ENCODE measurements around the gene WBP2.

The WBP2 gene

GRCh38 chr17:75843577-75844529 is 11.3 kb downstream of the WBP2 start, which contains the start of gene UNC13D:
Gene UNC13D (minus strand): TSS chr17:75844404. CDS start chr17:75844337, 67 bp downstream.
- no peaks in the 10 kb centered on the region for H3K27me3 ChIP-seq (ENCODE audit: low read length)
- no peaks in the 10 kb centered on the region for H3K9me3 ChIP-seq (ENCODE audit: insufficient read depth, low read length)
- no peak within 1 kb of the TSS for H3K27ac ChIP-seq (ENCODE audit: low read depth, low read length)
- no peaks in the 10 kb centered on the region for H3K36me3 ChIP-seq (ENCODE audit: low read length)
- no peak within 1 kb of the TSS for H3K9ac ChIP-seq (ENCODE audit: low read length)
- H3K79me2 ChIP-seq (ENCODE audit: insufficient read depth, low read length) = no peaks in the 10 kb centered on the region
- no peaks in the 10 kb centered on the region for H4K20me1 ChIP-seq (ENCODE audit: low read depth, low read length)
- TF ChIP-seq CTCF (IDR thresholded peaks at IDR 0.05; ENCODE audit: insufficient read depth, low read length, poor library complexity, severe bottlenecking) (no peak), EZH2phosphoT487 (conservative IDR thresholded peaks at IDR 0.05; ENCODE audit: low read length) (no peak)
- no peaks in the 10 kb centered on the region for H3K9me2 ChIP-seq (replicated peaks; ENCODE audit: insufficient read depth, low read length)
- H3K4me3 ChIP-seq (ENCODE audit: insufficient read depth, low read length, poor library complexity, severe bottlenecking) = no peak within 1 kb of the TSS
- H2AFZ ChIP-seq (ENCODE audit: low read depth, low read length, severe bottlenecking) = no peak within 1 kb of the TSS
- no peaks in the 10 kb centered on the region for H3F3A ChIP-seq (ENCODE audit: insufficient read depth)
- H3K4me2 ChIP-seq (ENCODE audit: low read depth, low read length, poor library complexity, severe bottlenecking) = no peak within 1 kb of the TSS

- no peaks in the 10 kb centered on the region for H3K9me2 ChIP-seq (replicated peaks; ENCODE audit: insufficient read depth, low read length)
- H3K27me3 ChIP-seq (ENCODE audit: low read length) = no peaks in the 10 kb centered on the region
- H3F3A ChIP-seq (ENCODE audit: insufficient read depth) = no peaks in the 10 kb centered on the region
- no peaks in the 10 kb centered on the region for H3K79me2 ChIP-seq (ENCODE audit: insufficient read depth, low read length)
- no peaks in the 10 kb centered on the region for H3K36me3 ChIP-seq (ENCODE audit: low read length)
- H3K4me3 ChIP-seq (ENCODE audit: insufficient read depth, low read length, poor library complexity, severe bottlenecking) = no peak overlapping the region
- H3K27ac ChIP-seq (ENCODE audit: low read depth, low read length) = no peak overlapping the region
- no peaks in the 10 kb centered on the region for H4K20me1 ChIP-seq (ENCODE audit: low read depth, low read length)
- H3K9ac ChIP-seq (ENCODE audit: low read length) = no peak overlapping the region
- TF ChIP-seq CTCF (IDR thresholded peaks at IDR 0.05; ENCODE audit: insufficient read depth, low read length, poor library complexity, severe bottlenecking) = no peak
- TF ChIP-seq EZH2phosphoT487 (conservative IDR thresholded peaks at IDR 0.05; ENCODE audit: low read length) = no peak
- no peaks in the 10 kb centered on the region for H3K9me3 ChIP-seq (ENCODE audit: insufficient read depth, low read length)
- no peak overlapping the region for H2AFZ ChIP-seq (ENCODE audit: low read depth, low read length, severe bottlenecking)
- no peak overlapping the region for H3K4me2 ChIP-seq (ENCODE audit: low read depth, low read length, poor library complexity, severe bottlenecking)
Observed at GRCh38 chr17:75842963-75843576, 12.1 kb downstream of the WBP2 start.

GRCh38 chr17:75842411-75842810 is 12.7 kb downstream of the WBP2 start:
- no peak overlapping the region for H3K4me3 ChIP-seq (ENCODE audit: insufficient read depth, low read length, poor library complexity, severe bottlenecking)
- H4K20me1 ChIP-seq (ENCODE audit: low read depth, low read length) = no peaks in the 10 kb centered on the region
- TF ChIP-seq EZH2phosphoT487 (conservative IDR thresholded peaks at IDR 0.05; ENCODE audit: low read length) (no peak), CTCF (IDR thresholded peaks at IDR 0.05; ENCODE audit: insufficient read depth, low read length, poor library complexity, severe bottlenecking) (no peak)
- no peak overlapping the region for H3K9ac ChIP-seq (ENCODE audit: low read length)
- no peaks in the 10 kb centered on the region for H3K9me2 ChIP-seq (replicated peaks; ENCODE audit: insufficient read depth, low read length)
- H3F3A ChIP-seq (ENCODE audit: insufficient read depth) = no peaks in the 10 kb centered on the region
- no peaks in the 10 kb centered on the region for H3K79me2 ChIP-seq (ENCODE audit: insufficient read depth, low read length)
- H2AFZ ChIP-seq (ENCODE audit: low read depth, low read length, severe bottlenecking) = no peak overlapping the region
- no peaks in the 10 kb centered on the region for H3K9me3 ChIP-seq (ENCODE audit: insufficient read depth, low read length)
- H3K4me2 ChIP-seq (ENCODE audit: low read depth, low read length, poor library complexity, severe bottlenecking) = no peak overlapping the region
- no peak overlapping the region for H3K27ac ChIP-seq (ENCODE audit: low read depth, low read length)
- H3K27me3 ChIP-seq (ENCODE audit: low read length) = no peaks in the 10 kb centered on the region
- H3K36me3 ChIP-seq (ENCODE audit: low read length) = no peaks in the 10 kb centered on the region
